Endothelial cell of umbilical vein (primary cell): ENCODE data around the gene SSRP1. TPM values are rescaled to one million over a fixed set of nuclear protein-coding genes. Genes with fewer than 3 reads are reported as not detected.
A peak's percentile ranks its signal among the peaks of the same experiment; 100 is the strongest.

ENCODE experiments used
- BruUV-seq: library from RNA; stranded (reverse); fragments of 400-500 nt; replicated peaks from 2 replicates; lab custom pipeline; 2021; lab: Mats Ljungman, UMichigan
- CTCF ChIA-PET: fragments of 300-600, 350-600 bp; sonication (Branson Sonifier 250); formaldehyde crosslinking; loops from one replicate; lab custom pipeline; 2021; ENCODE audit warnings: antibody characterized with exemption, inconsistent platforms; lab: Charles Lee
- POLR2A ChIA-PET: fragments of 300-600, 350-600 bp; sonication (Branson Sonifier 250); formaldehyde crosslinking; loops from one replicate; lab custom pipeline; 2021; ENCODE audit warnings: antibody characterized with exemption, inconsistent platforms; lab: Charles Lee
- DNase-seq: peaks from one replicate; pipeline ENCODE4 v3.0.0-alpha.2; 2011; ENCODE audit warnings: low read depth, low spot score
- FAIRE-seq: peaks from 2 replicates; lab custom pipeline; 2011; peaks lifted over from hg19 to GRCh38; lab: Jason Lieb, UNC
- H2AFZ ChIP-seq: 2 replicates; pipeline ENCODE4 v1.6.0; 2012; ENCODE audit warnings: low read depth, low read length, control low read depth, inconsistent platforms
- H3K27ac ChIP-seq: 2 replicates; pipeline ENCODE4 v1.5.1; 2011; ENCODE audit warnings: low read depth, mild to moderate bottlenecking, control low read depth, low read length, moderate library complexity; ENCODE audit not compliant: insufficient read depth
- H3K27me3 ChIP-seq, 2 experiments: 2 replicates each; pipeline versions ENCODE4 v1.6.0 to v1.6.1; 2011; ENCODE audit warnings: low read length in 2 of 2, mixed read lengths in 1 of 2; ENCODE audit not compliant: control insufficient read depth in 2 of 2, insufficient read depth in 2 of 2
- H3K36me3 ChIP-seq, 2 experiments: 2 replicates in 1 of 2; 3 replicates in 1 of 2; pipeline ENCODE4 v1.5.1; 2011; ENCODE audit warnings: low read length in 2 of 2, mild to moderate bottlenecking in 1 of 2, moderate library complexity in 1 of 2; ENCODE audit not compliant: control insufficient read depth in 2 of 2, insufficient read depth in 2 of 2; ENCODE audit errors: extremely low read depth in 1 of 2
- H3K4me1 ChIP-seq: 3 replicates; pipeline ENCODE4 v1.5.1; 2011; ENCODE audit warnings: mild to moderate bottlenecking, low read length; ENCODE audit not compliant: control insufficient read depth, insufficient read depth; ENCODE audit errors: extremely low read depth
- H3K4me2 ChIP-seq: 2 replicates; pipeline ENCODE4 v1.6.1; 2011; ENCODE audit warnings: low read length, control low read depth, mixed read lengths; ENCODE audit not compliant: insufficient read depth
- H3K4me3 ChIP-seq, 3 experiments: fragments of 200-600 bp in 1 of 3; sonication (generic), shearing (Covaris generic) in 1 of 3; replicated peaks in 1 of 3; 2 replicates each; pipeline ENCODE4 v1.5.1; 2011 to 2016; ENCODE audit warnings: control low read depth in 3 of 3, low read length in 3 of 3, mild to moderate bottlenecking in 2 of 3, inconsistent platforms in 1 of 3, low read depth in 1 of 3, moderate library complexity in 1 of 3; ENCODE audit not compliant: insufficient read depth in 1 of 3
- H3K79me2 ChIP-seq: 2 replicates; pipeline ENCODE4 v1.6.0; 2012; ENCODE audit warnings: low read length, inconsistent platforms; ENCODE audit not compliant: control insufficient read depth, insufficient read depth
- H3K9ac ChIP-seq: replicated peaks from 2 replicates; pipeline ENCODE3; 2011; ENCODE audit warnings: low read length, control low read depth; ENCODE audit not compliant: insufficient read depth; ENCODE audit errors: extremely low read depth
- H3K9me1 ChIP-seq: replicated peaks from 3 replicates; pipeline ENCODE4 v1.6.0; 2011; ENCODE audit warnings: mild to moderate bottlenecking, low read length; ENCODE audit not compliant: control insufficient read depth, insufficient read depth; ENCODE audit errors: extremely low read depth
- H3K9me3 ChIP-seq: replicated peaks from 2 replicates; pipeline ENCODE4 v1.5.1; 2012; ENCODE audit warnings: low read length, inconsistent platforms; ENCODE audit not compliant: control insufficient read depth, insufficient read depth
- H4K20me1 ChIP-seq: replicated peaks from 2 replicates; pipeline ENCODE3; 2011; ENCODE audit warnings: mild to moderate bottlenecking, low read length; ENCODE audit not compliant: control insufficient read depth, insufficient read depth; ENCODE audit errors: extremely low read depth
- EZH2 ChIP-seq: IDR thresholded peaks from 2 replicates; pipeline ENCODE4 v1.6.1; 2012; ENCODE audit warnings: borderline replicate concordance, low read depth, mild to moderate bottlenecking, moderate library complexity, low read length, inconsistent platforms; ENCODE audit not compliant: severe bottlenecking
- FOS ChIP-seq: IDR thresholded peaks from 2 replicates; pipeline ENCODE4 v1.6.1; 2011; ENCODE audit warnings: mild to moderate bottlenecking, low read length, moderate library complexity, borderline replicate concordance; ENCODE audit not compliant: insufficient read depth
- GATA2 ChIP-seq: IDR thresholded peaks from 2 replicates; pipeline ENCODE4 v1.7.0; 2011; ENCODE audit warnings: low read depth, mild to moderate bottlenecking, moderate library complexity, mixed read lengths, low read length; ENCODE audit not compliant: insufficient read length, insufficient read depth
- JUN ChIP-seq: IDR thresholded peaks from 2 replicates; pipeline ENCODE4 v1.6.1; 2011; ENCODE audit warnings: borderline replicate concordance, low read depth; ENCODE audit not compliant: insufficient read length, insufficient read depth
- MYC ChIP-seq: IDR thresholded peaks from one replicate; pipeline ENCODE4 v1.6.1; 2011; ENCODE audit warnings: mild to moderate bottlenecking, low read depth, low read length
- POLR2A ChIP-seq: IDR thresholded peaks from 2 replicates; pipeline ENCODE4 v1.6.1; 2012; ENCODE audit warnings: low read depth, mild to moderate bottlenecking, control low read depth, low read length
- POLR2AphosphoS5 ChIP-seq: IDR thresholded peaks from 2 replicates; pipeline ENCODE4 v1.6.1; 2012; ENCODE audit warnings: low read depth, mild to moderate bottlenecking, control low read depth, low read length, moderate library complexity; ENCODE audit not compliant: insufficient read depth
- dilution Hi-C: fragments of 300-500 bp; cut with MboI; formaldehyde crosslinking; loops from one replicate; pipeline ENCODE4 v1.15.0; 2019; ENCODE audit warnings: low sequenced_read_pairs; ENCODE audit not compliant: extremely low pct_ligation_motif_present
- intact Hi-C: fragments of 100-400 bp; cut with micrococcal nuclease; formaldehyde crosslinking; loops from one replicate; pipeline ENCODE4 v1.10.0; 2022
- polyA plus RNA-seq, 4 experiments: library from polyadenylated mRNA; depleted of rRNA in 3 of 4; stranded (reverse) in 3 of 4; unstranded in 1 of 4; fragments of >200 nt; gene quantifications; 2 replicates each; pipeline versions ENCODE4 v1.2.1 to v1.2.3, GENCODE V29; 2011 to 2012; ENCODE audit warnings: missing spikeins in 1 of 4
- total RNA-seq: library from RNA; stranded (reverse); gene quantifications from 2 replicates; pipeline ENCODE4 v1.2.3, GENCODE V29; 2021
- TF ChIP-seq, protein P1 (sequence below), 2 donors: IDR thresholded peaks; 1 replicate in 1 of 2; 2 replicates in 1 of 2; pipeline ENCODE4 v1.5.1; 2011; ENCODE audit warnings: low read length in 2 of 2, mild to moderate bottlenecking in 2 of 2, moderate library complexity in 2 of 2, control low read depth in 1 of 2, inconsistent platforms in 1 of 2, low read depth in 1 of 2; ENCODE audit not compliant: insufficient read depth in 1 of 2; ENCODE audit errors: extremely low read depth in 1 of 2
- TF ChIP-seq, protein P2 (sequence below): IDR thresholded peaks from 2 replicates; pipeline ENCODE4 v1.6.1; 2011; ENCODE audit not compliant: insufficient read depth, insufficient read length

The SSRP1 gene
- total and polyA plus RNA-seq, 2 donors (not counting 3 experiments of a cell fraction or from before 2014, with no cell fraction given): 130 to 146 TPM

DNA sequence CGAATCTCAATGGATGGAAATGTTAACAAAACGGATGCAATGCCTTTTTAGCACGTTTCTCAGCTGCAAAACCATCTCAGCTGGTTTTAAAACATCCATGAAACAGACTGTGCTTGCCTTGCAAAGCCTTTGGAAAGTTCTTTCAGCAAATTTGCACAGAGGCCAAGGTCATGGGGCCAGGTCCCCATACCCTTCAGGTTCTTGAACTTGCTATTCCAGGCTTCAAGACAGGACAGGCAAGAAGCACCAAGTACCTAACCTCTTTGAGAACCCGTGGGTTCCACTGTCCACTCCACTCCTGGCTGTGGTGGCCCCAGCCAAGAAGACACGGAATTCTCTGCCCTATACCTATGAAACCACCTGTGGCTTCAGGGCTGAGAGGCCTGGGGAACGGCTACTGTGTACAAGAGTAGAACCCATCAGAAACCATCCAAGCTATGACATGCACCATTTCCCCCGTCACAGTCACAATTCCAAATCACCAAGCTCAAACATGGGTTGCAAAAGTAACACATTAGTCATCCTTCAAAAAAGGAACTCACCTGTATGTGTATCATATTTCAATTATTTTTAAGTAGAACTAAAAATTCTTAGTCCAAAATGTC is 27.9 kb downstream of the SSRP1 start:
- Histone ChIP-seq H3K9ac (no peak overlapping the region), H3K9me3 (no peaks in the 10 kb centered on the region), H3K9me1 (no peaks in the 10 kb centered on the region), H3K4me3 (no peak overlapping the region), H3K79me2 (peaks cover 55% of the 10 kb centered on the region), H3K36me3 (peaks cover 7 to 19% of the 10 kb centered on the region in 2 experiments), H3K4me2 (peak overlapping the region; percentile 9), H3K27ac (no peak overlapping the region), H2AFZ (no peak overlapping the region), H3K4me1 (peaks cover 18% of the 10 kb centered on the region), H4K20me1 (no peaks in the 10 kb centered on the region), H3K27me3 (no peaks in the 10 kb centered on the region)
- peak; percentile 21 for FAIRE-seq
- BruUV-seq: no TSS peak
- dilution Hi-C loops (no loop called here), intact Hi-C loops (no loop called here)
- POLR2A ChIA-PET: no interaction called here
- CTCF ChIA-PET: interaction anchor here (0.7 to 1.2 kb wide), 4 partner anchors 10 to 23 kb away, joined by 3 to 4 read pairs (median 4); no protein-coding TSS in a partner anchor
- DNase-seq: no peak
- TF ChIP-seq POLR2AphosphoS5 (no peak), JUN (no peak)
- TF ChIP-seq, protein P1, sequence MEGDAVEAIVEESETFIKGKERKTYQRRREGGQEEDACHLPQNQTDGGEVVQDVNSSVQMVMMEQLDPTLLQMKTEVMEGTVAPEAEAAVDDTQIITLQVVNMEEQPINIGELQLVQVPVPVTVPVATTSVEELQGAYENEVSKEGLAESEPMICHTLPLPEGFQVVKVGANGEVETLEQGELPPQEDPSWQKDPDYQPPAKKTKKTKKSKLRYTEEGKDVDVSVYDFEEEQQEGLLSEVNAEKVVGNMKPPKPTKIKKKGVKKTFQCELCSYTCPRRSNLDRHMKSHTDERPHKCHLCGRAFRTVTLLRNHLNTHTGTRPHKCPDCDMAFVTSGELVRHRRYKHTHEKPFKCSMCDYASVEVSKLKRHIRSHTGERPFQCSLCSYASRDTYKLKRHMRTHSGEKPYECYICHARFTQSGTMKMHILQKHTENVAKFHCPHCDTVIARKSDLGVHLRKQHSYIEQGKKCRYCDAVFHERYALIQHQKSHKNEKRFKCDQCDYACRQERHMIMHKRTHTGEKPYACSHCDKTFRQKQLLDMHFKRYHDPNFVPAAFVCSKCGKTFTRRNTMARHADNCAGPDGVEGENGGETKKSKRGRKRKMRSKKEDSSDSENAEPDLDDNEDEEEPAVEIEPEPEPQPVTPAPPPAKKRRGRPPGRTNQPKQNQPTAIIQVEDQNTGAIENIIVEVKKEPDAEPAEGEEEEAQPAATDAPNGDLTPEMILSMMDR (IDR thresholded peaks at IDR 0.05; ENCODE audit: extremely low read depth in 1 of 2, insufficient read depth in 1 of 2, low read depth in 1 of 2, low read length in 2 of 2): no peak

DNA sequence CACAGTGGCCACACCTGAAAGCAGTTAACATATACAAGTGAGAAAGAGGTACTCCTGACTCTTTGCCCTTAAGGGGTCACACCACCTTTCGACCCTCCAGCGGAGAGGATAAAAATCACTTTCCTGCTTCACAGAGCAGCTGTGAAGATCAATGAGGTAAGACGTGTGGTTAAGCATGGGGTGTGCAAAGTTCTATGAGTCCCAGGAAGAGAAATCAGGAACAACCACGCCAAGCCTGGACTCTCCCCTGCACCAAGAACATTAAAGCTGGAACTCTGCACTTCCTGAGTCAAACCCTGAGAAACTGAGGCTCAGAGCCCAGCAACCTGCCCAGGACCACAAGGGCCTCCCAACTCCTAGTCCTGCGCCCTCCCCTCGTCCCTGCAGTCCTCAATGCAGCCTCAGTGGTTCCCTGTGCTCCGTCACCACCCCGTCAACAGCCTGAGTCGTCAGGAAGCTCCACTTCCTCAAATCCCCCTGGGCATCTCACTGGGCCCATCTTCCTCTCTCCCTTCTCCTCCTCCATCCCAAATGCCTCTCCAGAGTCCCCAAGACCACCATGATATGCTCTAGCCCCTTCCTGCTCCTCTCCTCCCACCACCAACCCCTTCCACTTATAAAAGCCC is 28.6 kb downstream of the SSRP1 start:
- no peak for TF ChIP-seq JUN
- TF ChIP-seq, protein P2, sequence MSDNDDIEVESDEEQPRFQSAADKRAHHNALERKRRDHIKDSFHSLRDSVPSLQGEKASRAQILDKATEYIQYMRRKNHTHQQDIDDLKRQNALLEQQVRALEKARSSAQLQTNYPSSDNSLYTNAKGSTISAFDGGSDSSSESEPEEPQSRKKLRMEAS: no peak
- TF ChIP-seq POLR2AphosphoS5: no peak
- TF ChIP-seq, protein P1 (IDR thresholded peaks at IDR 0.05; ENCODE audit: extremely low read depth in 1 of 2, insufficient read depth in 1 of 2, low read depth in 1 of 2, low read length in 2 of 2): no peak
- no peak for TF ChIP-seq POLR2A
- no peak for TF ChIP-seq MYC
- no peak for TF ChIP-seq FOS
- TF ChIP-seq GATA2: no peak
- TF ChIP-seq EZH2: no peak
- CTCF ChIA-PET: interaction anchor here (0.7 to 1.2 kb wide), 5 partner anchors 11 to 24 kb away, joined by 3 to 4 read pairs (median 3); no protein-coding TSS in a partner anchor
- Histone ChIP-seq H2AFZ (no peak overlapping the region), H3K4me1 (peaks cover 18% of the 10 kb centered on the region), H3K27ac (no peak overlapping the region), H3K79me2 (peaks cover 55% of the 10 kb centered on the region), H3K9me1 (no peaks in the 10 kb centered on the region), H4K20me1 (no peaks in the 10 kb centered on the region), H3K4me3 (no peak overlapping the region), H3K36me3 (peaks cover 11 to 25% of the 10 kb centered on the region in 2 experiments), H3K9me3 (no peaks in the 10 kb centered on the region), H3K4me2 (peak overlapping the region; percentile 9), H3K9ac (no peak overlapping the region), H3K27me3 (no peaks in the 10 kb centered on the region)
- POLR2A ChIA-PET: no interaction called here
- no peak for DNase-seq
- FAIRE-seq: no peak
- intact Hi-C loops (no loop called here), dilution Hi-C loops (no loop called here)
- no TSS peak for BruUV-seq
